GM21526 (cell line): Measurements from ENCODE around the gene TLR1.
A peak's percentile ranks its signal among the peaks of the same experiment; 100 is the strongest.
"Not testable (repeated sequence)": the region's sequence is repeated elsewhere in the genome, so short reads cannot be mapped to it uniquely, and the experiment has no call there.

Source experiments
- ATAC-seq: cut with Tn5 transposase; IDR thresholded peaks from one replicate; pipeline ENCODE4 v1.9.1; 2021; ENCODE audit warnings: moderate library complexity; ENCODE audit not compliant: unreplicated experiment, low FRiP score

Gene TLR1

GRCh38 chr4:38806251-38806650, 1.7 kb upstream of the TLR1 start:
- not testable (repeated sequence) for ATAC-seq

DNA sequence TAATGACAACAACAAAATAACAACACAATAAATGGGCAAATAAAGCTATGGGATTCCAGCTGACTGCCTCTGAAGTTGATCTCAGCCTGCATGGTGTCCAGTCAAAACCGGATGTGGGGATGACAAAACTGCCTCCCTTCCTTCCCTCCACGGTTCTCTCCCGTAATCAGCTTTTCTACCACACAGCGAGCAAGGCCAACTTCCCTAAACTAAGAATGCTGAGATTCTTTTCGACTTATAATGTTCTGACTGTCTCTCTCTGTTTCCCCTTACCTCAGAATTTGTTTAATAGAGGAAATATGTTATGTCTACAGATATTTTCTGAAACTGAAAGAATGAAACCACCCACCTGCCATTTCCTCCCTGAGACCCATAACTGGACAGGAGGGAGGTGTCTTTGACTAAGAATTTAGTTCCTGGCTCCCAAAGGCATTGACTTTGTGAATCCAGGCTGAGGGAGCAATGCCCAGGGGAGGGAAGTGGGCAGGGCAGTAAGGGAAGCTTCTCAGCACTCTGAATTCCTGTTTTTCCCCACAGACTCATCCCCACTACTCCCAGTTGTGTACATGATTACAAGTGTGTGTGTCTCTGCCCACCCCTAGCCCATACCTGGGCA, 1.0 kb upstream of the TLR1 start:
- peak; percentile 73 for ATAC-seq

DNA sequence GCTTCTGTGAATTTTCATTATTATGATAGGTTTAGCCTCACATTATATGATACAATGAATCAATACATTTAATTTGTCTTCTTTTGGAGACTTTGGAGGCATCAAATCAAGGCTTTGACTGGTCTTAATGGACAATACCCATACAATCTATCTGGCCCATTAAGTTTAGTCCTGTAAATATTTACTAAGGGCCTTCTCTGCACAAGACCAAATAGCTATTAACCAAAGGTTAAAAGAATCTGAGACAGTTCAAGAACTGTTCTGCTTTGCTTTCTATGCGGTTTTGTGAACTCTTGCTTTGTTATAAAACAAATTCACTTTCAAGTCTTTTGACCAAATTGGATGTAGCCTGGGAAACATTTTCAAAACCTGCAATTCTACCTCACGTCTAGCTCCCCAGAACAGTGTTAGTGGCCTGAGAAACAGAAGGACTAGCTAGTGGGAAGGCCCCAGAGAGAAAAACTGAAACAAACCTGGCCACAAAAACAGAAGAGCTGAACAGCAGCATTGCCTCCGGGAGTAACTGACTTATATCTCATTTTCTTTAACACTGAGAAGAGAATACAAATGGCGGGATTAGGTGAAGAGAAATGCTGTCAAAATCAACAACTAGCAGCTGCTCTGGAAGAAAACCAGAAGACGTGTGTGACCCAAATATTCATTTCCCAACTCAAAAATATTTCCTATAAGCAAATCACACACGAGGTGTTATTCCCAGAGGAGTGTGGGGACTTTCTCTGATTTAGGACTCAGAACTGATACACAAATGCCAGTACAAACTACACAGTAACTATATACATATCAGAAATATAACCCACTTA, 548 bp downstream of the TLR1 start:
- peak; percentile 40 for ATAC-seq

GRCh38 chr4:38802561-38803355, 1.8 kb downstream of the TLR1 start:
- ATAC-seq = no peak

GRCh38 chr4:38800961-38801450, 3.6 kb downstream of the TLR1 start:
- ATAC-seq = no peak

GRCh38 chr4:38800366-38800765, 4.2 kb downstream of the TLR1 start:
- no peak for ATAC-seq

DNA sequence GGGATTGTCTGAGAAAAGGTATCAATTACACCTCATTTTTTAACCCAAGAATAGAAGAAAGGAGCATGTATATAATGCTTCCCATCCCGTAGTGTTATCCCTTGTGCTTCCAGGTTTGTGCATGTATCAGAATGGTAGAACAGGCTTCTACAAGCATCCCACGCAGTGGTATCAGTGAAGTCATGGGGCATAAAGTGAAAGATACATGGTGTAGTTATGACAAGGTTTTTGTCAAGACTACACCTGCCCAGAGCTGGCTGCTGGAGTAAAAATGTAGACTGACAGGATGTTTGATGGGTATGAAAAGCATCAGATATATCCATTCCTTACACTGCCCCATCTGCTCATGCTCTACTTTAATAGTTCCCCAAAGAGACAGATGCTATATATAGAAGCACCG, 9.5 kb downstream of the TLR1 start:
- no peak for ATAC-seq

- ATAC-seq = no peak
Measured at GRCh38 chr4:38794051-38794450, 10.5 kb downstream of the TLR1 start.

- ATAC-seq = no peak
Measured at GRCh38 chr4:38791010-38791409, 13.6 kb downstream of the TLR1 start.

DNA sequence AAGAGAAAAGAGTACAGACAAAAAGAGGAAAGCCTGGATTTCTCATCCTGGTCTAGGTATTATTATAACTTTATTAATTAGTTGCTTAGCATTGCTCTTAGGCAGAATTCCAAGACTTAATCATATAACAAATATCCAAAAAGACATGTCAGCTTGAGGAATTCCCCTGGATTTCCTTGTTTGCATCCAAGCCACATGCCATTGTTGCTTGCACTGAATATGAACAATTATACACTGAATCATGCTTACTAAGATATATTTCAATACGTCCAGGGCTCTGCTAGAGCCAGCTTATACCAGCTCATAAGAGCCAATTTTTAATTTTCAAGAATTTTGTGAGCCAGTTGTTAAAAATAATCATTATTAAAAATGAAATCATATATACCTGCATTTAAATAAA, 16.3 kb downstream of the TLR1 start:
- no peak for ATAC-seq

DNA sequence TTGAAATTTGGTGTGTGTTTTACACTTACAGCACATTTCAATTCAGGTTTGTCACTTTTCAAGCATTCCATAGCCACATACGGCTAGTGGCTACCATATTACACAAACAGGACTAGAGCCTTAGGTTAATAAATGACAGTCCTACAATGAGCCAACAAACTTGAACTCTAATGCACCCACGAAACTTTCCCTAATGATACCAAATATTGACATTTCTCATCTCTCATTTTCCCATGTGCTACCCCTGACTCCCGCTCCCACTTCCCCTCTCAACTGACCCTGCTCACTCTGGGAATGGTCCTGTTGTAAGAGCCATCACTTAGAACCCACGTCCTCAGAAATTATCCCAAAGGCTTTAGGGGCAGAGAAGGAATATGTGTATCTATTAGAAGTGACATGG, 16.9 kb downstream of the TLR1 start:
- ATAC-seq = no peak

DNA sequence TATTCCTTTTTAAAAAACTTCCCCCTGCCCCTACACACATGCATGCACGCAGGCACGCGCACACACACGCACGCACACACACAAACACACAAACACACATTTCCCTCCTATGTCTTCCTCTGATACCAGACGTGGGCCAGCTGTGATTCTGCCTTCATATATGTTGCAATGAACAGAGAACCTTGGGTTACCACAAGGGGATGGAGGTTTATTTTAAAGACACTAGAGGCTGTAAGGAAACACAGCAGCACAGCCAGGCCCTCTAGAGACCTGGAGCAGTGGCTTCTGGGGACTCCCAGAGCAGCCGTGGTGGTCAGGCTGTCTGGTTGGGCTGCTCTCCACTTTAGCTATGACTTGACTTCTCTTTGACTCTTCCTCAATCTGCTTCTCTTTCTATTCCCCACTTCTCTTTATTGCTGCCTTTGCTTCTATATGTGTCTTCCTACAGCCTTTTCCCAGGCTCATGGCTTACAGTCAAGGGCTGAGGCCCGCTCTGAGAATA, 18.6 kb downstream of the TLR1 start:
- ATAC-seq = peak; percentile 40

- ATAC-seq = no peak
Measured at GRCh38 chr4:38785041-38785790, 19.4 kb downstream of the TLR1 start.

GRCh38 chr4:38784141-38784540, 20.4 kb downstream of the TLR1 start:
- no peak for ATAC-seq

GRCh38 chr4:38783109-38783460, 21.5 kb downstream of the TLR1 start:
- no peak for ATAC-seq

GRCh38 chr4:38782452-38783108, 22.0 kb downstream of the TLR1 start, which contains the start of gene TLR10:
Gene TLR10, minus strand, starts transcription at chr4:38782990. Its CDS starts 7,400 bp downstream, at chr4:38775590.
- ATAC-seq = peak; percentile 50

DNA sequence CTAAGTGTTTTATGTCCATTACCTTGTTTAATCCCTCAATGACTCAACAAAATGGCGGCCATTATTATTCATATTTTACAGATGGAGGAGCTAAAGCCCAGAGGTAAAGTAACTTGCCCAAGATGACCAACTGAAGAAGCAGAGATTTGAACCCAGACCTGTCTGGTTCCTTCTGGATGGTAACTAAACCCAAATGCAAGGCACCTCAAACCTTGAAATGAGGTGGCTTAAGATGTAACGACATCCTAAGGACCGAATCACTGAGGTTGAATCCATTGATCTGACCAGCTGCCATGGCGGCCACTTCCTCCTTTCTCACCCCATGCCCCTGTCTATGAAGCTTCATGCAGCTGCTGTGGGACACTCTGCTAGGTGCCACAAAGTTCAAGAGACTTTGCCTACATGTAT, 22.7 kb downstream of the TLR1 start:
- peak; percentile 36 for ATAC-seq

GRCh38 chr4:38780833-38781484, 23.6 kb downstream of the TLR1 start:
- no peak for ATAC-seq

GRCh38 chr4:38779790-38780189, 24.8 kb downstream of the TLR1 start:
- no peak for ATAC-seq
